ENCODE measurements around the gene GID8. TPM values are rescaled to one million over a fixed set of nuclear protein-coding genes. Genes with fewer than 3 reads are reported as not detected.

GID8 gene
- total and polyA plus RNA-seq, 2 of the 13 experiments (the other 11 are each of a cell fraction or from before 2014, with no cell fraction given): 39.6 to 59.8 TPM

DNA sequence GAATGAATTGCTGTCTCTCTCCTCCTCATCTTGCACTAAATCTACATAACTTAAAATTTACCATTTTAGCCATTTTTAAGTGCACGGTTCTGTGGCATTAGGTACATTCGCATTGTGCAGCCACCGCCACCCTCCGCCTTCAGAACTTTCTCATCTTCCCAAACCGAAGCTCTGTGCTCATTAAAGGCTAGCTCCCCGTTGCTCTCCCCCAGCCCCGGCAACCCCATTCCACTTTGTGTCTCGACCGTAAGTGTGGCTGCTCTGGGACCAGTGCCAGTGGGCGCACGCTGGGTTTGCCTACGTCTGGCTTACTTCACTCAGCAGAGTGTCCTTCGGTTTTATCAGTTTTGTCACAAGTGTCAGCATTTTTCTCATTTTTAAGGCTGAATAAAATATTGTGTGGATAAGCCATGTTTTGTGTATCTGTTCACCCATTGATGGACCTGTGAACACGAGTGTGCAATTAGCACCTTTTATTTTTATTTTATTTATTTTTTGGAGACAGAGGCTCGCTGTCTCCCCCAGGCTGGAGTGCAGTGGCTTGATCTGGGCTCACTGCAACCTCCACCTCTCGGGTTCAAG is 31.3 kb downstream of the GID8 start (continued):
- peak; percentile 96 for TF ChIP-seq AGO1 (IDR thresholded peaks at IDR 0.05; ENCODE audit: low read depth, low read length, poor library complexity, severe bottlenecking)
- no peak for TF ChIP-seq THAP8 (CRISPR knock-in tag; IDR thresholded peaks at IDR 0.05; ENCODE audit: borderline replicate concordance)
- 0 out of 2 replicates have a peak, but pooled peaks have one; percentile 8 for TF ChIP-seq GABPB1 (CRISPR knock-in tag; IDR thresholded peaks at IDR 0.05)
- TF ChIP-seq ZNF674 (CRISPR knock-in tag; IDR thresholded peaks at IDR 0.05; ENCODE audit: low read depth): no peak
- 0 out of 4 replicates have a peak, but pooled peaks of 1 of the 2 experiments have one; percentile 33 for TF ChIP-seq HMGXB4 (CRISPR knock-in tag; IDR thresholded peaks at IDR 0.05; ENCODE audit: borderline replicate concordance in 1 of 2, low read depth in 1 of 2)
- TF ChIP-seq ZNF180 (CRISPR knock-in tag; IDR thresholded peaks at IDR 0.05; ENCODE audit: borderline replicate concordance, low read depth): no peak
- TF ChIP-seq SP4 (CRISPR knock-in tag; IDR thresholded peaks at IDR 0.05): 0 out of 2 replicates have a peak, but pooled peaks have one; percentile 35
- TF ChIP-seq ZNF446 (CRISPR knock-in tag; IDR thresholded peaks at IDR 0.05): no peak
- TF ChIP-seq MED8 (CRISPR knock-in tag; IDR thresholded peaks at IDR 0.05; ENCODE audit: insufficient replicate concordance): no peak
- TF ChIP-seq JDP2 (CRISPR knock-in tag; IDR thresholded peaks at IDR 0.05; ENCODE audit: borderline replicate concordance): no peak
- no peak for TF ChIP-seq ZFP62 (CRISPR knock-in tag; IDR thresholded peaks at IDR 0.05)
- no peak for TF ChIP-seq ZBTB42 (CRISPR knock-in tag; IDR thresholded peaks at IDR 0.05)
- TF ChIP-seq ZNF441 (CRISPR knock-in tag; IDR thresholded peaks at IDR 0.05; ENCODE audit: borderline replicate concordance): no peak
- TF ChIP-seq ZNF468 (CRISPR knock-in tag; IDR thresholded peaks at IDR 0.05): 0 out of 2 replicates have a peak, but pooled peaks have one; percentile 14
- TF ChIP-seq ZNF660 (CRISPR knock-in tag; IDR thresholded peaks at IDR 0.05; ENCODE audit: borderline replicate concordance, low read depth): no peak
- TF ChIP-seq, protein P1, sequence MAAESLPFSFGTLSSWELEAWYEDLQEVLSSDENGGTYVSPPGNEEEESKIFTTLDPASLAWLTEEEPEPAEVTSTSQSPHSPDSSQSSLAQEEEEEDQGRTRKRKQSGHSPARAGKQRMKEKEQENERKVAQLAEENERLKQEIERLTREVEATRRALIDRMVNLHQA (CRISPR knock-in tag; IDR thresholded peaks at IDR 0.05): no peak
- TF ChIP-seq YEATS2 (CRISPR knock-in tag; IDR thresholded peaks at IDR 0.05; ENCODE audit: borderline replicate concordance): no peak
- no peak for TF ChIP-seq ZNF282 (IDR thresholded peaks at IDR 0.05; ENCODE audit: partially characterized antibody)
- 0 out of 2 replicates have a peak, but pooled peaks have one; percentile 6 for TF ChIP-seq PCBP1 (IDR thresholded peaks at IDR 0.05; ENCODE audit: borderline replicate concordance, low read depth, low read length)
- TF ChIP-seq ERF (CRISPR knock-in tag; IDR thresholded peaks at IDR 0.05): no peak
- no peak for TF ChIP-seq ZNF878 (CRISPR knock-in tag; IDR thresholded peaks at IDR 0.05)
- TF ChIP-seq ZNF615 (CRISPR knock-in tag; IDR thresholded peaks at IDR 0.05; ENCODE audit: borderline replicate concordance): no peak
- TF ChIP-seq, protein P2, sequence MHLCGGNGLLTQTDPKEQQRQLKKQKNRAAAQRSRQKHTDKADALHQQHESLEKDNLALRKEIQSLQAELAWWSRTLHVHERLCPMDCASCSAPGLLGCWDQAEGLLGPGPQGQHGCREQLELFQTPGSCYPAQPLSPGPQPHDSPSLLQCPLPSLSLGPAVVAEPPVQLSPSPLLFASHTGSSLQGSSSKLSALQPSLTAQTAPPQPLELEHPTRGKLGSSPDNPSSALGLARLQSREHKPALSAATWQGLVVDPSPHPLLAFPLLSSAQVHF (CRISPR knock-in tag; IDR thresholded peaks at IDR 0.05): no peak
- no peak for TF ChIP-seq CCAR2 (optimal IDR thresholded peaks at IDR 0.05; ENCODE audit: low read depth, low read length)
- TF ChIP-seq THRA (CRISPR knock-in tag; IDR thresholded peaks at IDR 0.05; ENCODE audit: borderline replicate concordance): no peak
